ENCODE results near the gene MACROD2.

Gene MACROD2

GRCh38 chr20:14720251-14720650 is 724.9 kb downstream of the MACROD2 start:
- no peak for FAIRE-seq

GRCh38 chr20:14721926-14722452 is 726.7 kb downstream of the MACROD2 start:
- FAIRE-seq: no peak

- FAIRE-seq: no peak
Measured at GRCh38 chr20:14723614-14724013, 728.3 kb downstream of the MACROD2 start.

- FAIRE-seq: no peak
Measured at GRCh38 chr20:14724036-14724435, 728.7 kb downstream of the MACROD2 start.

- no peak for FAIRE-seq
Measured at GRCh38 chr20:14724468-14724867, 729.2 kb downstream of the MACROD2 start.

- no peak for FAIRE-seq
Measured at GRCh38 chr20:14726591-14726990, 731.3 kb downstream of the MACROD2 start.

GRCh38 chr20:14727485-14728150 is 732.3 kb downstream of the MACROD2 start:
- no peak for FAIRE-seq

- no peak for FAIRE-seq
Measured at GRCh38 chr20:14729390-14729789, 734.1 kb downstream of the MACROD2 start.

GRCh38 chr20:14732343-14732742 is 737.0 kb downstream of the MACROD2 start:
- no peak for FAIRE-seq

- no peak for FAIRE-seq
Measured at GRCh38 chr20:14732996-14733395, 737.7 kb downstream of the MACROD2 start.

- FAIRE-seq: no peak
Measured at GRCh38 chr20:14740380-14740779, 745.1 kb downstream of the MACROD2 start.

- FAIRE-seq: peak; percentile 21
Measured at GRCh38 chr20:14741616-14742015, 746.3 kb downstream of the MACROD2 start.

- no peak for FAIRE-seq
Measured at GRCh38 chr20:14744723-14745122, 749.4 kb downstream of the MACROD2 start.

- no peak for FAIRE-seq
Measured at GRCh38 chr20:14745830-14746229, 750.5 kb downstream of the MACROD2 start.

- no peak for FAIRE-seq
Measured at GRCh38 chr20:14751191-14751590, 755.9 kb downstream of the MACROD2 start.

GRCh38 chr20:14757728-14758127 is 762.4 kb downstream of the MACROD2 start:
- no peak for FAIRE-seq

GRCh38 chr20:14758356-14758755 is 763.0 kb downstream of the MACROD2 start:
- FAIRE-seq: no peak

- no peak for FAIRE-seq
Measured at GRCh38 chr20:14759979-14760378, 764.7 kb downstream of the MACROD2 start.

- no peak for FAIRE-seq
Measured at GRCh38 chr20:14761903-14762302, 766.6 kb downstream of the MACROD2 start.

- FAIRE-seq: no peak
Measured at GRCh38 chr20:14764511-14765369, 769.4 kb downstream of the MACROD2 start.

GRCh38 chr20:14765370-14765701 is 770.0 kb downstream of the MACROD2 start:
- no peak for FAIRE-seq

- FAIRE-seq: no peak
Measured at GRCh38 chr20:14773486-14773885, 778.2 kb downstream of the MACROD2 start.

- no peak for FAIRE-seq
Measured at GRCh38 chr20:14775778-14776177, 780.5 kb downstream of the MACROD2 start.

GRCh38 chr20:14777591-14777990 is 782.3 kb downstream of the MACROD2 start:
- no peak for FAIRE-seq

Data from colon (tissue), 2 donors.